Lung (tissue), 12 donors: ENCODE data around the gene NARS2. TPM values are rescaled to one million over a fixed set of nuclear protein-coding genes. Genes with fewer than 3 reads are reported as not detected.

Experiments used
- ATAC-seq: fragments of 200-7000 bp; cut with Tn5 transposase; one replicate; pipeline ENCODE4 v1.9.1; 2020; ENCODE audit warnings: moderate number of reproducible peaks; ENCODE audit not compliant: insufficient read depth, low FRiP score
- DNase-seq, 3 donors: peaks; one replicate each; pipeline ENCODE4 v3.0.0-alpha.2; 2013 to 2017
- H3K27ac ChIP-seq, 2 donors: one replicate each; pipeline ENCODE4 v1.5.1; 2013; ENCODE audit warnings: mild to moderate bottlenecking in 2 of 2, moderate library complexity in 2 of 2, control low read depth in 1 of 2, inconsistent platforms in 1 of 2, low read depth in 1 of 2, low read length in 1 of 2
- H3K27me3 ChIP-seq, 3 donors: one replicate each; pipeline ENCODE4 v1.5.1; 2013; ENCODE audit warnings: low read length in 2 of 3; ENCODE audit not compliant: control insufficient read depth in 3 of 3, insufficient read depth in 3 of 3
- H3K36me3 ChIP-seq, 4 donors: one replicate each; pipeline ENCODE4 v1.5.1; 2013; ENCODE audit warnings: low read length in 4 of 4, mild to moderate bottlenecking in 1 of 4, moderate library complexity in 1 of 4; ENCODE audit not compliant: control insufficient read depth in 4 of 4, insufficient read depth in 4 of 4
- H3K4me1 ChIP-seq, 5 donors: one replicate each; pipeline ENCODE4 v1.5.1; 2013; ENCODE audit warnings: low read length in 5 of 5, mild to moderate bottlenecking in 2 of 5, moderate library complexity in 1 of 5; ENCODE audit not compliant: control insufficient read depth in 5 of 5, insufficient read depth in 5 of 5
- H3K4me3 ChIP-seq: one replicate; pipeline ENCODE4 v1.5.1; 2013; ENCODE audit warnings: mild to moderate bottlenecking, control low read depth, moderate library complexity
- H3K9ac ChIP-seq, 2 donors: one replicate each; pipeline ENCODE4 v1.5.1; 2013; ENCODE audit warnings: low read length in 2 of 2, control low read depth in 1 of 2; ENCODE audit not compliant: insufficient read depth in 1 of 2
- H3K9me3 ChIP-seq, 4 donors: one replicate each; pipeline ENCODE4 v1.5.1; 2013; ENCODE audit warnings: low read length in 3 of 4, mild to moderate bottlenecking in 1 of 4, moderate library complexity in 1 of 4; ENCODE audit not compliant: control insufficient read depth in 4 of 4, insufficient read depth in 3 of 4
- CTCF ChIP-seq: IDR thresholded peaks from 2 replicates; pipeline ENCODE4 v1.5.1; 2012; ENCODE audit warnings: mild to moderate bottlenecking; ENCODE audit errors: control extremely low read depth, extremely low read depth
- WGBS, 2 donors: extraction: QIAGEN DNeasy Blood & Tissue Kit; methylation state at CpG; one replicate each; pipeline ENCODE4 v1.1.7; 2013; 5-methylcytosine and 5-hydroxymethylcytosine counted together
- polyA plus RNA-seq, 2 donors: library from polyadenylated mRNA; stranded (reverse); fragments of 200-250 nt; gene quantifications; one replicate each; pipeline ENCODE4 v1.2.1, GENCODE V29; 2013
- total RNA-seq, 2 donors: library from RNA; depleted of rRNA in 1 of 2; stranded (reverse); fragments of >200 nt in 1 of 2; gene quantifications; one replicate each; pipeline ENCODE4 v1.2.1, GENCODE V29; 2014 to 2021
- donor health status: control.
- donor health status: control.
- donor health status: Bipolar disorder and iron deficiency.
- donor health status: healthy.
- donor health status: DM: yes; HTN: yes; CAD: no.

The NARS2 gene
- total and polyA plus RNA-seq, 4 donors, result 12.0 to 33.8 (median 19.8) TPM

- Histone ChIP-seq H3K36me3 (peaks cover 0 to 4% (median under 1%) of the 10 kb centered on the region in 4 donors), H3K4me1 (peaks cover 0 to 7% (median 3%) of the 10 kb centered on the region in 5 donors), H3K27me3 (no peaks in the 10 kb centered on the region), H3K4me3 (no peak overlapping the region), H3K9me3 (peaks cover 0 to 2% (median 0%) of the 10 kb centered on the region in 4 donors), H3K9ac (no peak overlapping the region), H3K27ac (no peak overlapping the region)
- DNase-seq, result peak in 1 of 3 donors; percentile 28
- 58 to 64% methylated on average over 2 of the region's 2 CpGs for WGBS, 2 donors
- ATAC-seq, result no peak
- TF ChIP-seq CTCF, result no peak
Observed at GRCh38 chr11:78403781-78404180, 170.9 kb downstream of the NARS2 start.

- no peak overlapping the region for H3K9ac ChIP-seq
- 87 to 88% methylated on average over 3 of the region's 3 CpGs for WGBS, 2 donors
- H3K9me3 ChIP-seq, result peaks cover 0 to 2% (median 0%) of the 10 kb centered on the region in 4 donors
- DNase-seq, result no peak
- no peak overlapping the region for H3K27ac ChIP-seq
- H3K27me3 ChIP-seq, result no peaks in the 10 kb centered on the region
- no peak for TF ChIP-seq CTCF
- no peak overlapping the region for H3K4me3 ChIP-seq
- no peak for ATAC-seq
- H3K4me1 ChIP-seq, result peaks cover 0 to 7% (median 3%) of the 10 kb centered on the region in 5 donors
- no peaks in the 10 kb centered on the region for H3K36me3 ChIP-seq
Observed at GRCh38 chr11:78402847-78403246, 171.8 kb downstream of the NARS2 start.

GRCh38 chr11:78400702-78401101 lies 174.0 kb downstream of the NARS2 start:
- WGBS, 2 donors, result 92 to 95% methylated on average over 3 of the region's 3 CpGs

More at GRCh38 chr11:78400702-78401101, 174.0 kb downstream of the NARS2 start:
- no peaks in the 10 kb centered on the region for H3K36me3 ChIP-seq
- no peak for ATAC-seq
- H3K27me3 ChIP-seq, result no peaks in the 10 kb centered on the region
- H3K27ac ChIP-seq, result no peak overlapping the region
- H3K4me1 ChIP-seq, result peaks cover 0 to 10% (median 3%) of the 10 kb centered on the region in 5 donors
- TF ChIP-seq CTCF, result no peak
- H3K9ac ChIP-seq, result no peak overlapping the region
- no peak for DNase-seq
- no peak overlapping the region for H3K4me3 ChIP-seq
- no peaks in the 10 kb centered on the region for H3K9me3 ChIP-seq
